Activated CD4-positive, alpha-beta memory T cell treated with anti-CD3 and anti-CD28 coated beads for 36 hours (primary cell): ENCODE measurements around the gene PGD. TPM values are rescaled to one million over a fixed set of nuclear protein-coding genes. Genes with fewer than 3 reads are reported as not detected.
"Not testable (repeated sequence)": the region's sequence is repeated elsewhere in the genome, so short reads cannot be mapped to it uniquely, and the experiment has no call there.

Experiments
- CTCF ChIA-PET: fragments of 350-600 bp; sonication (Branson Sonifier 250); formaldehyde crosslinking; loops from one replicate; lab custom pipeline; 2021; ENCODE audit warnings: antibody characterized with exemption, inconsistent platforms; lab: Charles Lee
- POLR2A ChIA-PET: fragments of 350-600 bp; sonication (Branson Sonifier 250); formaldehyde crosslinking; loops from one replicate; lab custom pipeline; 2021; ENCODE audit warnings: antibody characterized with exemption; lab: Charles Lee
- DNase-seq: peaks from one replicate; pipeline ENCODE4 v3.0.0-alpha.2; 2020
- H3K27ac Mint-ChIP-seq: one replicate; pipeline ENCODE4 v1.8.0; 2021; ENCODE audit warnings: mixed read lengths
- H3K27me3 Mint-ChIP-seq: one replicate; pipeline ENCODE4 v1.8.0; 2021; ENCODE audit warnings: mixed read lengths
- H3K36me3 Mint-ChIP-seq: one replicate; pipeline ENCODE4 v1.8.0; 2021; ENCODE audit warnings: mixed read lengths
- H3K4me1 Mint-ChIP-seq: one replicate; pipeline ENCODE4 v1.8.0; 2021; ENCODE audit warnings: low read depth, mixed read lengths
- H3K4me3 Mint-ChIP-seq: one replicate; pipeline ENCODE4 v1.8.0; 2021; ENCODE audit warnings: mild to moderate bottlenecking, mixed read lengths
- H3K9me3 Mint-ChIP-seq: one replicate; pipeline ENCODE4 v1.8.0; 2021; ENCODE audit warnings: mixed read lengths
- intact Hi-C: fragments of 100-400 bp; cut with micrococcal nuclease; formaldehyde crosslinking; loops from one replicate; pipeline ENCODE4 v1.15.1; 2023
- total RNA-seq, 2 experiments: library from RNA; stranded (reverse); gene quantifications; one replicate each; pipeline ENCODE4 v1.2.3, GENCODE V29; 2021

The PGD gene
- total RNA-seq, 2 experiments from 2014 or later = 94.6 to 96.7 TPM

DNA sequence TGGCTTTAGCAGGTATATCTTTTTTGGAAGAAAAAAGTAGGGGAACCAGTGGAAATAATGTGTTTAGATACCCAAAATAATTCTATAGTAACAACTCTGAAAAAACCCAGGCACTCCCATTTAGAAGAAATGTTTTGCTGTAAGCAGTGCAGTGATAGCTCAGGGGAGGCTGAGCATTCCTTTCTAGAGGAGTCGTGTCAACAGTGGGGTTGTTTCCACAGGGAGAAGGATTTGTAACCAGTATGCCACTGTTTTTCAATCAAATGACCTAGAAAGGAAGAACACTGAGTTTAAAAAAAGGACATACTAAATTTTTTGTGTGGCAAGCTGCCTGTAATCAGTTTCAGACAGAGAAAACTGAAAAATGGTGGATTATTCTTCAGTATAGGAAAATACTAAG lies 2.4 kb downstream of the PGD start:
- H3K36me3 Mint-ChIP-seq = peaks cover 23% of the 10 kb centered on the region
- no peaks in the 10 kb centered on the region for H3K27me3 Mint-ChIP-seq
- H3K4me3 Mint-ChIP-seq = no peak overlapping the region
- ChIA-PET CTCF (no interaction called here), POLR2A (no interaction called here)
- peaks cover 25% of the 10 kb centered on the region for H3K4me1 Mint-ChIP-seq
- H3K27ac Mint-ChIP-seq = no peak overlapping the region
- intact Hi-C loops = no loop called here
- DNase-seq = no peak
- no peaks in the 10 kb centered on the region for H3K9me3 Mint-ChIP-seq

DNA sequence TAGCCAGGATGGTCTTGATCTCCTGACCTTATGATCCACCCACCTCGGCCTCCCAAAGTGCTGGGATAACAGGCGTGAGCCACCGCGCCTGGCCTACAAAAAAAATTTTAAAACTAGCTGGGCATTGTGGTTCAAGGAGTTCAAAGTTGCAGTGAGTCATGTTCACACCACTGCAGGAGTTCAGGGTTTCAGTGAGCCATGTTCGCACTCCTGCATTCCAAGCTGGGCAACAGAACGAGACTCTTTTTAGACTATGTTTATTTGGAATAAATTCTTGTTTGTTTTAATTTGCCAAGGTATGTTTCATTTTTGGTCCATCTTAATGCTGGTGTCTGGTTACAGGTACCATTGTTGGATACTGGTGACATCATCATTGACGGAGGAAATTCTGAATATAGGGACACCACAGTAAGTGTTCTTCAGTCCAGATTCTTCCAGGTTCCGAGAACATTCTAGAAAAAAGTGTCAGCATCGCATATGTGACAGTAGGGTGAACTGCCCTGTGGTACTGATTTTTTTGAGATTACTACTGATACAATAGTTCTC lies 3.9 kb downstream of the PGD start:
- no peak overlapping the region for H3K27ac Mint-ChIP-seq
- H3K36me3 Mint-ChIP-seq = peaks cover 27% of the 10 kb centered on the region
- CTCF ChIA-PET = no interaction called here
- POLR2A ChIA-PET = no interaction called here
- intact Hi-C loops = no loop called here
- H3K4me3 Mint-ChIP-seq = no peak overlapping the region
- H3K9me3 Mint-ChIP-seq = no peaks in the 10 kb centered on the region
- H3K4me1 Mint-ChIP-seq = peaks cover 25% of the 10 kb centered on the region
- no peaks in the 10 kb centered on the region for H3K27me3 Mint-ChIP-seq
- no peak for DNase-seq

DNA sequence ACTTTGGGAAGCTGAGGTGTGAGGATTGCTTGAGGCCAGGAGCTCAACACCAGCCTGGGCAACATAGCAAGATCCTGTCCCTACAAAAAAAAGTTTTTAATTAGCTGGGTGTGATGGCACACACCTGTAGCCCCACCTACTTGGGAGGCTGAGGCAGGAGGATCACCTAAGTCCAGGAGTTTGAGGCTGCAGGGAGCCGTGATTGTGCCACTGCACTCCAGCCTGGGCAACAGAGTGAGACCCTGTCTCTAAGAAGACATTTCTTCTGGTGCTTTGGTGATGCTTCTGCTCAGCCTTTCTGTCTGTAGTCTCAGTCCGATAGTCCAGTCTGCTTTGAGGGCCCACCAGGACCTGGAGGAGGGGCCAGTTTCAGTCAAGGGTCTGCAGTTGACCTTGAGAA lies 8.3 kb downstream of the PGD start:
- H3K9me3 Mint-ChIP-seq = no peaks in the 10 kb centered on the region
- intact Hi-C loops = no loop called here
- peaks cover 10% of the 10 kb centered on the region for H3K4me1 Mint-ChIP-seq
- H3K27me3 Mint-ChIP-seq = no peaks in the 10 kb centered on the region
- peaks cover 47% of the 10 kb centered on the region for H3K36me3 Mint-ChIP-seq
- no peak overlapping the region for H3K27ac Mint-ChIP-seq
- no peak for DNase-seq
- ChIA-PET POLR2A (no interaction called here), CTCF (interaction anchor here (0.6 kb wide), 1 partner anchor 149 kb away, joined by 3 read pairs; no protein-coding TSS in a partner anchor)
- H3K4me3 Mint-ChIP-seq = no peak overlapping the region

DNA sequence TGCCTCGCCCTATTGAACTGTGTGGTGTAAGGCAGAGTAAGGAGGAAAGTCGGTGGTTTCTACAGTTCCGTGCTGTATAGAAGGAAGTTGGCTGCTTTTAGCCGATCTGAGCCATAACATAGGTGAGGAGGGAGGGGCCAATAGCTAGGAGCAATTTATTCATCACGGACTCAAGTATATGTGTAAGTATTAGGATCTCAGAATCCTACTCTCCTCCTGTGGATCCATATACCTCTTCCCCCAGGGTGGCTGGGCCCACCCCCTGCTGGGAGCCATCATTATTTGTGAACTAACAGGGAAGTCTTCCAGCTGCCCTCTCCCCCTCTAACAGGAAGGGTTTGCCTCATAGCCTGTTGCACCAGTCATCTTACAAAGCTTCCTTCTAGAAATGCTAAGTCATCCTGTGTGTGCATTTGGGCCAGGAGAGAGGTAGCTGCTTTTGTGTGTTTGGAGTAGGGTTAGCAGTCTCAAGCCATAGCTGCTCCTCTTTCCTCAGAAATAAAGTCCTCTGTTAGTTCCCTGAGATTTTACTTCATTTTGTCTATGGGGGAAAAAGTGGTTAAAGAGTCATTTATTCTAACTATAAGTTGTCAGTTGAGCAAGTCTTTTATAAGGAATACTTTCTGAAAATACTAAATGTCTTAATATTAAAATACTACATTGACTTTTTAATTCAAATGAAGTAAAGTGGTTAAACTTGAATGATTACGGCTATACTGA lies 16.5 kb downstream of the PGD start:
- H3K27me3 Mint-ChIP-seq = no peaks in the 10 kb centered on the region
- H3K27ac Mint-ChIP-seq = peak overlapping the region; percentile 82
- POLR2A ChIA-PET = no interaction called here
- H3K4me1 Mint-ChIP-seq = peaks cover 4% of the 10 kb centered on the region
- peaks cover 54% of the 10 kb centered on the region for H3K36me3 Mint-ChIP-seq
- H3K4me3 Mint-ChIP-seq = no peak overlapping the region
- CTCF ChIA-PET = interaction anchor here (0.6 to 1.0 kb wide), 2 partner anchors 80 to 276 kb away, joined by 3 read pairs; no protein-coding TSS in a partner anchor
- intact Hi-C loops = no loop called here
- no peak for DNase-seq
- no peaks in the 10 kb centered on the region for H3K9me3 Mint-ChIP-seq

DNA sequence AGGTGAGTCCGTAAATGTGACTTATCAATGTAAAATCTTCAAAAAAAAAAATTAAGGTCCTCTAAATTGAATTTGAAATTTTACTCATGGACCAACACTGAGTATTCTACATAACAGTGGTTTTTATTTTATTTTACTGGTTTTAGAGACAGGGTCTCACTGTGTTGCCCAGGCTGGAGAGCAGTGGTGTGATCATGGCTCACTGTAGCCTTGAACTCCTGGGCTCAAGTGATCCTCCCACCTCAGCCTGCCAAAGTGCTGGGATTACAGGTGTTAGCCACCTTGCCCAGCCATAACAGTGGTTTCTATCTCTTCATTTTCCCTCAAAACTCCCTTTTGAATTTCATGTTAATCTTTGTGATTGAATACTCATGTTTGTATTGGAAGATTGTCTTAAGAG lies 17.1 kb downstream of the PGD start:
- H3K9me3 Mint-ChIP-seq, DNase-seq, H3K4me3 Mint-ChIP-seq, H3K27ac Mint-ChIP-seq, H3K27me3 Mint-ChIP-seq, H3K4me1 Mint-ChIP-seq, intact Hi-C loops: not testable (repeated sequence)
- POLR2A ChIA-PET = interaction anchor here (0.6 kb wide), 1 partner anchor 440 kb away, joined by 3 read pairs; no protein-coding TSS in a partner anchor
- CTCF ChIA-PET = interaction anchor here (0.6 to 1.0 kb wide), 2 partner anchors 79 to 277 kb away, joined by 3 read pairs; no protein-coding TSS in a partner anchor
- H3K36me3 Mint-ChIP-seq = peaks cover 52% of the 10 kb centered on the region

DNA sequence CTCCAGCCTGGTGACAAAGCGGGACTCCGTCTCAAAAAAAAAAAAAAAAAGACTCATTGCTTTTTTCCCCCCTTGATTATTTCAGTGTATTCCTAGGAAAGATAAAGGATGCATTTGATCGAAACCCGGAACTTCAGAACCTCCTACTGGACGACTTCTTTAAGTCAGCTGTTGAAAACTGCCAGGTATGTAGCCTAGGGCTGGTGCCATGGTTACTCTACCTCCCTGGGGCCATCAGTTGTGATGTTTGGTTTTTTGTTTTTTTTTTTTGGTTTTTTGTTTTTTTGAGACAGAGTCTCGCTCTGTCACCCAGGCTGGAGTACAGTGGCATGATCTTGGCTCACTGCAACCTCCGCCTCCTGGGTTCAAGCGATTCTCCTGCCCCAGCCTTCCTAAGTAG lies 19.9 kb downstream of the PGD start:
- H3K9me3 Mint-ChIP-seq, DNase-seq, H3K4me1 Mint-ChIP-seq, H3K27me3 Mint-ChIP-seq, H3K27ac Mint-ChIP-seq, H3K4me3 Mint-ChIP-seq, intact Hi-C loops, CTCF ChIA-PET, POLR2A ChIA-PET: not testable (repeated sequence)
- H3K36me3 Mint-ChIP-seq = peaks cover 32% of the 10 kb centered on the region

DNA sequence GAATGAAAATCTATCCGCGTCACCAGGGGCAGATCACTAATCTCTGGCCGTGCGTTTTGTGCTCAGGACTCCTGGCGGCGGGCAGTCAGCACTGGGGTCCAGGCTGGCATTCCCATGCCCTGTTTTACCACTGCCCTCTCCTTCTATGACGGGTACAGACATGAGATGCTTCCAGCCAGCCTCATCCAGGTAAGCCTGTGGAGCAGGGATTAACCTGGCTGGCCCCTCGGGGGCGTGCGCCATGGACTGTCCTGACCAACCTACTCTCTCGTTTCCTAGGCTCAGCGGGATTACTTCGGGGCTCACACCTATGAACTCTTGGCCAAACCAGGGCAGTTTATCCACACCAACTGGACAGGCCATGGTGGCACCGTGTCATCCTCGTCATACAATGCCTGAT lies 20.5 kb downstream of the PGD start:
- H3K36me3 Mint-ChIP-seq = peaks cover 32% of the 10 kb centered on the region
- no peak for DNase-seq
- ChIA-PET POLR2A (no interaction called here), CTCF (no interaction called here)
- H3K9me3 Mint-ChIP-seq = no peaks in the 10 kb centered on the region
- no peaks in the 10 kb centered on the region for H3K27me3 Mint-ChIP-seq
- H3K27ac Mint-ChIP-seq = no peak overlapping the region
- peaks cover 4% of the 10 kb centered on the region for H3K4me1 Mint-ChIP-seq
- H3K4me3 Mint-ChIP-seq = no peak overlapping the region
- intact Hi-C loops = no loop called here

DNA sequence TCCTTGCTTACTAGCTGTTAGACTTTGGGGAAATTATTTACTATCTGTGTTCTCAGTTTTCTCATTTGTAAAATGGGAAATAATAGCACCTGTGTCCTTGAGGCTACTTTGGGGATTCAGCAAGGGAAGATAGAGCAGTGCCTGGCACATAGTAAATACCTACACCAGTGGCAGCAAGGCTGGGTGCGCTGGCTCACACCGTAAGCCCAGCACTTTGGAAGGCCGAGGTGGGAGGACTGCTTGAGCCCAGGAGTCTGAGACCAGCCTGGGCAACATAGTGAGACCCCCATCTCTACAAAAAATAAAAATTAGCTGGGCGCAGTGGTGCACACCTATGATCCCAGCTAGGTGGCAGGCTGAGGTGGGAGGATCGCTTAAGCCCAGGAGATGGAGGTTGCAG lies 22.8 kb downstream of the PGD start:
- ChIA-PET POLR2A (no interaction called here), CTCF (no interaction called here)
- no peaks in the 10 kb centered on the region for H3K9me3 Mint-ChIP-seq
- H3K27ac Mint-ChIP-seq = no peak overlapping the region
- no peak overlapping the region for H3K4me3 Mint-ChIP-seq
- H3K36me3 Mint-ChIP-seq = peaks cover 19% of the 10 kb centered on the region
- H3K27me3 Mint-ChIP-seq = no peaks in the 10 kb centered on the region
- DNase-seq = no peak
- intact Hi-C loops = no loop called here
- H3K4me1 Mint-ChIP-seq = no peaks in the 10 kb centered on the region

DNA sequence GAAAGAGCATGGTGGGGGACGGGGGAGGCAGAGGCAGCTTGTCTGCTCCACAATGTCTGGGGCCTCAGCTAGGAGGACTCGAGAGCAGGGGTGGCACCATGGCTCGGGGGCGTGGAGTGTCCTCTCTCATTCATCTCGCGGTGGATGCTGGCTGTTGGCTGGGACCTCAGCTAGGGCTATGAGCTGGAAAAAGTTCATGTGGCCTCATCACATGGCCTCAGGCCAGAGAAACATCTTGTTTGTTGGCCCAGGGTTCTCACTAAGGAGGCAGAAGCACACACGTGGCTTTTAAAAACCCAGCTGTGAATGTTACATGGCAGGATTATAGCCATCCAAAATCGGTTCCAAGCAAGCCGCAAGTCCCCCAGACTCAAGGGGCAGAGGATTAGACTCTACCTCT lies 25.2 kb downstream of the PGD start:
- H3K27ac Mint-ChIP-seq = no peak overlapping the region
- ChIA-PET POLR2A (no interaction called here), CTCF (no interaction called here)
- intact Hi-C loops = no loop called here
- H3K9me3 Mint-ChIP-seq = no peaks in the 10 kb centered on the region
- no peak overlapping the region for H3K4me3 Mint-ChIP-seq
- no peaks in the 10 kb centered on the region for H3K27me3 Mint-ChIP-seq
- peaks cover 9% of the 10 kb centered on the region for H3K36me3 Mint-ChIP-seq
- H3K4me1 Mint-ChIP-seq = peaks cover 2% of the 10 kb centered on the region
- DNase-seq = no peak

DNA sequence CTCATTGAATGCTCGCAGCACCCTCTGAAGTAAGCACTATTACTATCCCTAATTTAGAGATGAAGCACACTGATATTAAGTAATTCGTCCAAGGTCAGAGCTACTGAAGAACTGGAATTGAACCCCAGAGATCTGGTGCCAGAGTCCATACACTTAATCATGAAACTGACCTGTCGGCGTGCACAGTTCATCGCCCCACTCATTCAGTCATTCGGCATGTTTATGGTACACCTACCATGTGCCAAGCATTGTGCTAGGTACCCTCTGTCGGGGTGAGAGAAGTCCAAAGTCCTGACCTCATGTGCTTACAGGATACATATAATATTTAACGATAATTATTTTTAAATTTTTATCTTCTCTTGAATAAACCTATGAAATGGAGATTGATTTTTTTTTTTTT lies 25.8 kb downstream of the PGD start:
- Mint-ChIP-seq H3K4me1 (peaks cover 2% of the 10 kb centered on the region), H3K27ac (no peak overlapping the region), H3K27me3 (no peaks in the 10 kb centered on the region), H3K4me3 (no peak overlapping the region), H3K36me3 (peaks cover 4% of the 10 kb centered on the region), H3K9me3 (no peaks in the 10 kb centered on the region)
- CTCF ChIA-PET = no interaction called here
- DNase-seq = no peak
- intact Hi-C loops = no loop called here
- POLR2A ChIA-PET = no interaction called here

DNA sequence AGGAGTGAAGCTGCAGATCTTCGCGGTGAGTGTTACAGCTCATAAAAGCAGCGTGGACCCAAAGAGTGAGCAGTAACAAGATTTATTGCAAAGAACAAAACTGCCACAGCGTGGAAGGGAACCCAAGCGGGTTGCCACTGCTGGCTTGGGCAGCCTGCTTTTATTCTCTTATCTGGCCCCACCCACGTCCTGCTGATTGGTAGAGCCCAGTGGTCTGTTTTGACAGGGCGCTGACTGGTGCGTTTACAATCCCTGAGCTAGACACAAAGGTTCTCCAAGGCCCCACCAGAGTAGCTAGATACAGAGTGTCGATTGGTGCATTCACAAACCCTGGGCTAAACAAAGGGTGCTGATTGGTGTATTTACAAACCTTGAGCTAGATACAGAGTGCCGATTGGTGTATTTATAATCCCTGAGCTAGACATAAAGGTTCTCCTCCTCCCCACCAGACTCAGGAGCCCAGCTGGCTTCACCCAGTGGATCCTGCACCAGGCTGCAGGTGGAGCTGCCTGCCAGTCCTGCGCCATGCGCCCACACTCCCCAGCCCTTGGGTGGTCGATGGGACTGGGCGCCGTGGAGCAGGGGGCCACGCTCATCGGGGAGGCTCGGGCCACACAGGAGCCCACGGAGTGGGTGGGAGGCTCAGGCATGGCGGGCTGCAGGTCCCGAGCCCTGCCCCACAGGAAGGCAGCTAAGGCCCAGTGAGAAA lies 27.1 kb downstream of the PGD start:
- H3K27me3 Mint-ChIP-seq, intact Hi-C loops, DNase-seq, H3K27ac Mint-ChIP-seq, H3K4me3 Mint-ChIP-seq, H3K9me3 Mint-ChIP-seq, H3K4me1 Mint-ChIP-seq, H3K36me3 Mint-ChIP-seq, POLR2A ChIA-PET: not testable (repeated sequence)
- CTCF ChIA-PET = interaction anchor here (0.9 kb wide), 1 partner anchor 9 kb away, joined by 4 read pairs; no protein-coding TSS in a partner anchor

DNA sequence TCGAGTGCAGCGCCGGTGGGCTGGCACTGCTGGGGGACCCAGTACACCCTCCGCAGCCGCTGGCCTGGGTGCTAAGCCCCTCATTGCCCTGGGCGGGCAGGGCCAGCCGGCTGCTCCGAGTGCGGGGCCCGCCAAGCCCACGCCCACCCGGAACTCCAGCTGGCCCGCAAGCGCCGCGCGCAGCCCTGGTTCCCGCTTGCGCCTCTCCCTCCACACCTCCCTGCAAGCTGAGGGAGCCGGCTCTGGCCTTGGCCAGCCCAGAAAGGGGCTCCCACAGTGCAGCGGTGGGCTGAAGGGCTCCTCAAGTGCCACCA lies 27.6 kb downstream of the PGD start:
- H3K36me3 Mint-ChIP-seq, POLR2A ChIA-PET, CTCF ChIA-PET, intact Hi-C loops, H3K27me3 Mint-ChIP-seq, H3K4me3 Mint-ChIP-seq, DNase-seq, H3K27ac Mint-ChIP-seq, H3K9me3 Mint-ChIP-seq: not testable (repeated sequence)
- peaks cover 13% of the 10 kb centered on the region for H3K4me1 Mint-ChIP-seq
